NCI-H187 treated with DMSO at 0.1 percent for 48 hours (cell line): ENCODE measurements around the gene HOXD3.

Source experiments
- DNase-seq: peaks from one replicate; lab custom pipeline; 2025; lab: John Stamatoyannopoulos, UW

Gene HOXD3

GRCh38 chr2:176162911-176163671, 6.0 kb downstream of the HOXD3 start:
- DNase-seq: no peak

- no peak for DNase-seq
These were observed 6.6 kb downstream of the HOXD3 start for GRCh38 chr2:176163672-176164056.

- DNase-seq: no peak
These were observed 7.1 kb downstream of the HOXD3 start for GRCh38 chr2:176164201-176164600.

GRCh38 chr2:176164611-176165369, 7.7 kb downstream of the HOXD3 start:
- DNase-seq: no peak

- DNase-seq: no peak
These were observed 8.4 kb downstream of the HOXD3 start for GRCh38 chr2:176165370-176166050.

- no peak for DNase-seq
These were observed 9.2 kb downstream of the HOXD3 start for GRCh38 chr2:176166272-176166671.

GRCh38 chr2:176167398-176167797, 10.3 kb downstream of the HOXD3 start:
- no peak for DNase-seq

GRCh38 chr2:176169181-176169580, 12.1 kb downstream of the HOXD3 start:
- no peak for DNase-seq

GRCh38 chr2:176169711-176170110, 12.6 kb downstream of the HOXD3 start:
- DNase-seq: no peak

GRCh38 chr2:176170602-176171305, 13.6 kb downstream of the HOXD3 start:
- no peak for DNase-seq

- no peak for DNase-seq
These were observed 14.4 kb downstream of the HOXD3 start for GRCh38 chr2:176171351-176172006.

GRCh38 chr2:176172007-176172894, 15.1 kb downstream of the HOXD3 start:
- DNase-seq: no peak

GRCh38 chr2:176172895-176173566, 15.9 kb downstream of the HOXD3 start:
- DNase-seq: no peak

GRCh38 chr2:176173567-176174381, 16.7 kb downstream of the HOXD3 start:
- DNase-seq: no peak

- no peak for DNase-seq
These were observed 17.3 kb downstream of the HOXD3 start for GRCh38 chr2:176174382-176174823.

- no peak for DNase-seq
These were observed 18.0 kb downstream of the HOXD3 start for GRCh38 chr2:176174824-176175708.

- no peak for DNase-seq
These were observed 18.9 kb downstream of the HOXD3 start for GRCh38 chr2:176175709-176176607.
